Measurements from ENCODE around the gene TBKBP1.

TBKBP1 gene

GRCh38 chr17:47709594-47709993, 15.6 kb downstream of the TBKBP1 start:
- DNase-seq (ENCODE audit: low read depth), result no peak
- H3K4me3 ChIP-seq (ENCODE audit: low read length), result no peak overlapping the region
- TF ChIP-seq CTCF (IDR thresholded peaks at IDR 0.05; ENCODE audit: insufficient read depth, low read depth, low read length, missing control alignments), result no peak

- DNase-seq (ENCODE audit: low read depth), result no peak
- TF ChIP-seq CTCF (IDR thresholded peaks at IDR 0.05; ENCODE audit: insufficient read depth, low read depth, low read length, missing control alignments), result no peak
- no peak overlapping the region for H3K4me3 ChIP-seq (ENCODE audit: low read length)
These were observed 17.6 kb downstream of the TBKBP1 start for GRCh38 chr17:47711366-47712099.

- no peak overlapping the region for H3K4me3 ChIP-seq (ENCODE audit: low read length)
- no peak for TF ChIP-seq CTCF (IDR thresholded peaks at IDR 0.05; ENCODE audit: insufficient read depth, low read depth, low read length, missing control alignments)
- DNase-seq (ENCODE audit: low read depth), result no peak
These were observed 18.5 kb downstream of the TBKBP1 start for GRCh38 chr17:47712330-47713023.

- no peak for TF ChIP-seq CTCF (IDR thresholded peaks at IDR 0.05; ENCODE audit: insufficient read depth, low read depth, low read length, missing control alignments)
- DNase-seq (ENCODE audit: low read depth), result no peak
- no peak overlapping the region for H3K4me3 ChIP-seq (ENCODE audit: low read length)
These were observed 20.2 kb downstream of the TBKBP1 start for GRCh38 chr17:47713980-47714700.

- no peak for TF ChIP-seq CTCF (IDR thresholded peaks at IDR 0.05; ENCODE audit: insufficient read depth, low read depth, low read length, missing control alignments)
- H3K4me3 ChIP-seq (ENCODE audit: low read length), result no peak overlapping the region
- no peak for DNase-seq (ENCODE audit: low read depth)
These were observed 20.9 kb downstream of the TBKBP1 start for GRCh38 chr17:47714773-47715396.

GRCh38 chr17:47715669-47716325, 21.8 kb downstream of the TBKBP1 start:
- H3K4me3 ChIP-seq (ENCODE audit: low read length), result no peak overlapping the region
- no peak for TF ChIP-seq CTCF (IDR thresholded peaks at IDR 0.05; ENCODE audit: insufficient read depth, low read depth, low read length, missing control alignments)
- DNase-seq (ENCODE audit: low read depth), result no peak

Measured in epithelial cell of esophagus (primary cell).